GM19324 (cell line): ENCODE results near the gene SRD5A2.
"Not testable (repeated sequence)": the region's sequence is repeated elsewhere in the genome, so short reads cannot be mapped to it uniquely, and the experiment has no call there.

Source experiments
- ATAC-seq: cut with Tn5 transposase; IDR thresholded peaks from one replicate; pipeline ENCODE4 v1.9.1; 2021; ENCODE audit warnings: mild to moderate bottlenecking, moderate library complexity; ENCODE audit not compliant: unreplicated experiment, low FRiP score

Gene SRD5A2

DNA sequence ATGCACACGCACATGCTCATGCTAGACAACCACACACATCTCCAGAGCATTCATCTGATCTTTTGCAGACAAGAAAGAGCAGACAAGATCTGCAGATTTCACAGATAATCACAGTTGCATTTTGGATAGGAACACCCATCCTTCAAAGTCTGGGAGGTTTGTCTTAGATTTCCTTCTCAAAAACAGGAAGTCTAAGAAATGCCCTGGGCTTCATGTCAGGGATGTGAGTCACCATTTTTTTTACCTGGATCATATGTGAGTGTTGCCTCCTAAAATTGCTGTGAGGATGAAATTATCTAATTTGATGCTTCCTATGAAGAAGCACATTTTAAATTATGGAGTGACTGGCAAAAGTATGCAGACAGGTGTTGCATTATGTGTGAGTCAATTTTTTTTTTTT lies 46.1 kb downstream of the SRD5A2 start:
- no peak for ATAC-seq

DNA sequence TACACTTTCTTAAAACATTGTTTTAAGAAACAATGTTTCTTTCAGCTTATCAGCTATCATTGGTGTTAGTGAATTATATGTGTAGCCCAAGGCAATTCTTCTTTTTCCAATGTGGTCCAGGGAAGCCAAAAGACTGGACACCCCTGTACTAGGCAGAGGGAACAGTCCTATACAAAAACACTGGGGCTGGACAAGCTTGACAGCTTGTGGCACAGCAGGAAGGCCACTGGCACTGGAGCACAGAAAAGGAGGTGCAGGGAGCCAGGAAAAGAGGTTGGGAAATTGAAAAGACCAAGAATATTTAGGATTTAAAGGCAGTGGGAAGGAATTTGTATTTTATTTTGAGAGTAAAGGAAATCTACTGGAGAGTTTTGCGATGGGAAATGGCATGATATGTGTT lies 47.7 kb downstream of the SRD5A2 start:
- ATAC-seq = no peak

DNA sequence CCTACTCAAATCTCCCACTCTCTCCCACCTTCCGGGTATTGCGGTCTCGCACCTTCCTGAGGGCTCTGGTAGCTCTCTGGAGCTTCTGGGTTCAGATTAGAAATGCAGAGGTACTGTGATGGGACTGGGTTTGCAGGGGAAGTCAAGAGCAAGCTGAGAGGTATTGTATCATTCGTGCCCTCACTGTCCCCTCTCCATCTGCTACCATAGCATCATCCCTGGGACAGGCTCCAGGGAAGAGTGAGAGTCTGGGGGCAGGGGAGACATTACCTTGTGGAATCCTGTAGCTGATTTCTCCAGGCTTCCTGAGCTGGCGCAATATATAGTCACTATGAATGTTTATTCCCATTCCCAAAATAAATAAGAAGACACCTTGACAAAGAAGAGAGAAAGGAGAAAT lies 49.6 kb downstream of the SRD5A2 start:
- ATAC-seq = no peak

- ATAC-seq = no peak
These were observed 51.5 kb downstream of the SRD5A2 start for GRCh38 chr2:31529256-31529655.

GRCh38 chr2:31528823-31529222 lies 51.9 kb downstream of the SRD5A2 start:
- no peak for ATAC-seq

- no peak for ATAC-seq
These were observed 53.6 kb downstream of the SRD5A2 start for GRCh38 chr2:31526946-31527732.

DNA sequence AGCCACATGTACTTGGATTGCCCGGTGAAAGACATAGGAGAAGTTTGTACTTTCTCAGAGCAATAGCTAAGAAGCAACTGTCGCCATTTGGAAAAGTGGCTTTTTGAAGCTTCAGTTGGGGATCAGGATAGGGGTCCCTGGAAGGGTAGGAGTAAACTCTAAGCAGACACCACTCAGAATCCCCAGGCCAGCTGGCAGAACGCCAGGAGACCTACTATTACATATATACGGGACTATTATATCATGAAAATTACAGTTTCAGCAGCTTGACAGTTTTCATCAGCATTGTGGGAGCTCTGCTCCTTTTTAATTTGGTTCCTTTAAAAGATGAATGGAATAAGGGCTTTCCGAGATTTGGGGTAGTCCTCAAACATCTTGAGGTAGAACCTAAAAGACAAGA lies 54.9 kb downstream of the SRD5A2 start:
- no peak for ATAC-seq

DNA sequence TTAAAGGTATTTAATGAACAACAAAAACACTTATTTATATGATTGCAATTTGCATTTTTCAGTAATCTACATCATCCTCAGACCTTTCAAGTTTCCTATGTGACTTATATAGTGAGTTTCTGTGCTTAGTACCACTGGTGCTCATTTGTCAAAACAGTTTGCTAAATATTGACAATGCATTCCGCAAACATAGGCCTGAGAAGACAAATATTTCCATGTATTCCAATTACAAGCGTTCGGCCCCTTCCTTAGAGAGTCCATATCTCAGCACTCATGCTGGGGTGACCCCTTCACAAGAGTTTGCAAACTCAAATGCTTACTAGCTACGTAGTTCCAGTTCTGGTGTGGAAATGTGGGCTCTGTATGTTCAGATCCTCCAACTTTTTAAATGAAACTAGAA lies 56.1 kb downstream of the SRD5A2 start:
- ATAC-seq = no peak

DNA sequence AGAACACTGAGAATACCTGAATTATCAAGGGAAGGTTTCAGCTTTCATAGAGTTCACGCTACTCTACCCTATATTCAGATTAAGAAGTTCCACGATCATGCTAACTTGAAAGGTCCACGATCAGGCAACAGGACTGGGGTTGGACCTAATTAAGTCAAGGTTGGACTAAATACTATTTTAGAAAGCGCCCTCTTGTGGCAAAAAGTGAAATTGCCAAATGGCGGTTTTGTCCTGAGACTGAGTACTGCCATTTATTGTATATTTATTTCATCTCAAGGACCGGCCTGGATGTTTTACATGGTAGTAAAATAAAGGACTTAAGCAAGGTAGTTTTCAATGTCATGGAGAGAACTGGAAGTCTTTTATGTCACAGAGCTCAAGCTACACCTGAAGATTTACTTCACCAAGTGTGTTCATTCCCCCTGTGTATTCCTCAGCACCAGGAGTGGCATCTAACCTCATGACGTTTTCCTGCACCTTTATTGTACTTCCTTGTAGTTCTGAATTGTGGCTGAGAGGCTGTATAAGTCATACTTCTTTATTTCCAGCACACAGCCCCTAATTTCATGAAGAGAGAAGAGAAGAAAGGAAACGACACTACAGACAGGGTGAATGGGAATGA lies 56.8 kb downstream of the SRD5A2 start:
- no peak for ATAC-seq

DNA sequence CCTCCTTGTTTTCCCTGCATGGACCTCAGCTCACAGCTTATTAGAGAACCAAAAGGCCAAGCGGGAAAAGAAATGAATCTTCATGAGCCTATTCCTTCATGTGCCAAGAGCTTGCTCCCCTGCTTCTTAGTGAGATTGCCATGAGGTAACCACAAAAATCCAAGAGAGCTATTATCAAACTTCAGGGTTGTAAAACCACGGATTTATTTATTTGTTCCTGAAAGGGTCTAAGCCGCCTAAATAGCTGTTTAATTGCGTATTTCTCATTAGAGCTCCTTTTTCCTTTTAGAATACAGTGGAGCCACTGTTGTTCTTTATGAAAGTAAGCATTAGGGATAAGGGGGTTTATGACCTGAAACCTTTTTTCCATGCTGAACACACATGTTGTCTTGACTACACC lies 58.0 kb downstream of the SRD5A2 start:
- ATAC-seq = no peak

DNA sequence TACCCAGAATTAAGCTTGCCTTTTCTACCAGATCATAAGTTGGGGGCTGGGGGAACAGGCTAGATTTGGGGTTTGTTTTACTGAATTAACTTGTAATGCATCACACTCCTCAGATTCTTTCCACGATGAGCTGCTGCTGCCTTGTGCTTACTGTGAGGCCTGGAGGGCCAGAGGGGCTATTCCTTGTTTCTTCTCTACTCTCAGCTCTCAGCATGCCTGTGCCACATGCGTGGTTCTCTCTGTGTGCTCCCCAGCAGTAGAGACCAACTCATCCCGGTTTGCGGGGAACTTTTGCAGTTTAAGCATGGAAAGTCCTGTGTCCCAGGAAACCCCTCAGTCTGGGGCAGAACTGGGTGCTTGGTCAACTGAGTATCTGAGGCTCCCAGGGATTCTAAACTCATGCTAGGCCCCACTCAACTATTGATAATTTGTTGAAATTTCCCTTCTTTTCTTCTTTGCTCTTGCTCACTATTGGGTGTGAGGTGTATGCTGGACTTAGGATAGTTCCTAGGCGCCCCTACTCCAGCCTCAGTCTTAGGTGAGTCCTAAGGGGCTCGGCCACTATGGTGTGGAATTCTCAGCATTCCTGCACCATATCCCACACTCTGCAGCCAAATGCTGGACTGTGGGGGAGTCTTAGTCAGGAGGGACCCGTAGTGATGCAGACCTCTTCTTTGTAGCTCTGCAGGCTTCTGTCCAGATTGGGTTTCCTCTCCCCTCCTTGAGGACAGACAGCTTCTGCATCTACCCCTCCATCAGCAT lies 63.1 kb downstream of the SRD5A2 start:
- ATAC-seq = no peak

- ATAC-seq = no peak
These were observed 65.2 kb downstream of the SRD5A2 start for GRCh38 chr2:31515586-31515985.

DNA sequence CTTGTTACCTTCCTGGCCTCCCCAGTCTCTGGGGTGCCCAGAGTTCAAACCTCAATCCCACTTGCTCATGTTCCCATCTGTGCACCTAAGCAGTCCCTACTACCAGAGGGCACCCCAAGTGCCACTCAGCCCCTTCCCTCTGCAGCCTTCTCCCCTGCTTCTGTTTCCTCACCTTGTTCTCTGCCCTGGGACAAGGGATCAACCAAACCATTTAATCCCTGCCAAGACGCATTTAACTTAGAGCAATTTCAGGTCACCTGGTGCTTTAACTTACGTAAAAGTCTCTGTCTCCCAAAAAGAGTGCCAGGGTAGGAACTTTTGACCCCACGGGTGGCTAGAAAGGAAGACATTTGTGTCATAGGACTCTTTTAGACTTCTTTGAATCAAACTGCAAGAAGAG lies 67.2 kb downstream of the SRD5A2 start:
- no peak for ATAC-seq

- ATAC-seq = no peak
These were observed 69.4 kb downstream of the SRD5A2 start for GRCh38 chr2:31511376-31511775.

GRCh38 chr2:31505111-31505510 lies 75.6 kb downstream of the SRD5A2 start:
- ATAC-seq = no peak

- no peak for ATAC-seq
These were observed 76.4 kb downstream of the SRD5A2 start for GRCh38 chr2:31504311-31504710.

DNA sequence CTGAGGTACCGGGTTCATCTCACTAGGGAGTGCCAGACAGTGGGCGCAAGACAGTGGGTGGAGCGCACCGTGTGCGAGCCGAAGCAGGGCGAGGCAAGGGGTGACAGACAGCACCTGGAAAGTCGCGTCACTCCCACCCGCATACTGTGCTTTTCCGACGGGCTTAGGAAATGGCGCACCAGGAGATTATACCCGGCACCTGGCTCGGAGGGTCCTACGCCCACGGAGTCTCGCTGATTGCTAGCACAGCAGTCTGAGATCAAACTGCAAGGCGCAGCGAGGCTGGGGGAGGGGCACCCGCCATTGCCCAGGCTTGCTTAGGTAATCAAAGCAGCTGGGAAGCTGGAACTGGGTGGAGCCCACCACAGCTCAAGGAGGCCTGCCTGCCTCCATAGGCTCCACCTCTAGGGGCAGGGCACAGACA lies 84.3 kb downstream of the SRD5A2 start:
- not testable (repeated sequence) for ATAC-seq

DNA sequence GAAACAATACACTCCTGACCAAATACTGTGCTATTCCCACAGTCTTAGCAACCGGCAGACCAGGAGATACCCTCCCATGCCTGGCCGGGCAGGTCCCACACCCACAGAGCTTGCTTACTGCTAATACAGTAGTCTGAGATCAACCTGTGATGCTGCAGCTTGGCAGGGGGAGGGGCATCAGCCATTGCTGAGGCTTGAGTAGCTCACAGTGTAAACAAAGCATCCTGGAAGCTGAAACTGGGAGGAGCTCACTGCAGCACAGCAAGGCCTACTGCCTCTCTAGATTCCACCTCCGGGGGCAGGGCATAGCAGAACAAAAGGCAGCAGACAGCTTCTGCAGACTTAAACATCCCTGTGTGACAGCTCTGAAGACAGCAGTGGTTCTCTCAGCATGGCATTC lies 91.4 kb downstream of the SRD5A2 start:
- ATAC-seq = not testable (repeated sequence)

- no peak for ATAC-seq
These were observed 97.5 kb downstream of the SRD5A2 start for GRCh38 chr2:31483246-31483645.

GRCh38 chr2:31476511-31477180 lies 104.1 kb downstream of the SRD5A2 start:
- no peak for ATAC-seq

- ATAC-seq = no peak
These were observed 105.0 kb downstream of the SRD5A2 start for GRCh38 chr2:31475692-31476091.
